Heart left ventricle (tissue), 16 donors: ENCODE measurements around the gene ATP6V0E2. TPM values are rescaled to one million over a fixed set of nuclear protein-coding genes. Genes with fewer than 3 reads are reported as not detected.

ENCODE experiments used
- ATAC-seq, 4 donors: fragments of 200-7000 bp; cut with Tn5 transposase; one replicate each; pipeline ENCODE4 v1.9.1; 2020 to 2022; ENCODE audit warnings: moderate library complexity in 4 of 4, mild to moderate bottlenecking in 3 of 4, moderate number of reproducible peaks in 1 of 4
- DNase-seq, 5 donors: peaks; one replicate each; pipeline ENCODE4 v3.0.0-alpha.2; 2020
- H3K27ac ChIP-seq, 12 donors: fragments of 200-600 bp; sonication (generic) in 4 of 12; one replicate each; pipeline versions ENCODE4 v1.5.0 to v1.8.0; 2016 to 2022; ENCODE audit warnings: mild to moderate bottlenecking in 2 of 12
- H3K27me3 ChIP-seq, 9 donors: fragments of 200-600 bp; sonication (generic) in 2 of 9; one replicate each; pipeline versions ENCODE4 v1.5.1 to v1.8.0; 2016 to 2022; ENCODE audit warnings: mild to moderate bottlenecking in 3 of 9
- H3K36me3 ChIP-seq, 9 donors: fragments of 200-600 bp; sonication (generic) in 2 of 9; one replicate each; pipeline versions ENCODE4 v1.5.0 to v1.8.0; 2018 to 2022; ENCODE audit warnings: mild to moderate bottlenecking in 2 of 9
- H3K4me1 ChIP-seq, 12 donors: fragments of 200-600 bp; sonication (generic) in 4 of 12; one replicate each; pipeline versions ENCODE4 v1.5.0 to v1.8.0; 2016 to 2022; ENCODE audit warnings: mild to moderate bottlenecking in 3 of 12
- H3K4me3 ChIP-seq, 12 donors: fragments of 200-600 bp; sonication (generic) in 4 of 12; one replicate each; pipeline versions ENCODE4 v1.5.0 to v1.8.0; 2017 to 2022; ENCODE audit warnings: mild to moderate bottlenecking in 9 of 12, moderate library complexity in 4 of 12
- H3K9me3 ChIP-seq, 12 donors: fragments of 200-600 bp; sonication (generic) in 4 of 12; one replicate each; pipeline versions ENCODE4 v1.5.0 to v1.8.0; 2016 to 2022; ENCODE audit warnings: mild to moderate bottlenecking in 1 of 12
- CTCF ChIP-seq, 12 donors: fragments of 200-600 bp; sonication (generic) in 4 of 12; IDR thresholded peaks; one replicate each; pipeline versions ENCODE4 v1.5.0 to v1.8.0; 2018 to 2022; ENCODE audit warnings: antibody characterized with exemption in 12 of 12, mild to moderate bottlenecking in 5 of 12
- POLR2A ChIP-seq, 2 donors: fragments of 450-650 bp; IDR thresholded peaks; one replicate each; pipeline ENCODE4 v1.6.1; 2017; ENCODE audit warnings: antibody characterized with exemption in 2 of 2, mild to moderate bottlenecking in 2 of 2, moderate library complexity in 2 of 2
- WGBS, 4 donors: extraction: QIAGEN DNeasy Blood & Tissue Kit in 2 of 4; methylation state at CpG; one replicate each; pipeline versions ENCODE4 v1.1.5 to v1.1.7; 2013 to 2018; 5-methylcytosine and 5-hydroxymethylcytosine counted together
- intact Hi-C, 10 donors: fragments of 100-400 bp; cut with DNase I; formaldehyde crosslinking; loops; one replicate each; pipeline versions ENCODE4 v1.11.1 to v1.14.2; 2022
- polyA plus RNA-seq, 2 donors: library from polyadenylated mRNA; stranded (reverse); fragments of 200-250 nt; gene quantifications; one replicate each; pipeline ENCODE4 v1.2.3, GENCODE V29; 2013
- total RNA-seq, 9 donors: library from RNA; depleted of rRNA in 2 of 9; stranded (reverse); fragments of >200 nt in 2 of 9; fragmentation: NEBNext Ultra II Directional in 3 of 9; extraction: Animal tissue kit (Norgen Biotek cat#: 25700) in 3 of 9; gene quantifications; one replicate each; pipeline versions ENCODE4 v1.1.0 to v1.2.4, GENCODE V29; 2016 to 2023
- donor health status: ischemic (EF 13 %, LVEDD 7.1; RV severe dilation, severe dysfunction).
- donor health status: healthy with polysubstance abuse.
- donor health status: DM: no; HTN: yes; CAD: no.
- donor health status: DM: no; HTN: no; CAD: no.
- donor health status: ischemic (EF 25% LVEDD 6.9; RV normal size, moderate dysfunction).
- donor health status: ischemic (EF 25% LVEDD 5.7; RV mildly dilated, moderate dysfunction).
- donor health status: healthy.
- donor health status: DM: yes; HTN: yes; CAD: no.
- donor health status: ischemic (EF 35%, LVEDD 5.7; RV mildly dilated, moderate dysfunction).
- donor health status: nonischemic (EF 11% LVEDD 7.7; RV severe dilation, severe dysfunction).
- donor health status: DM: yes; HTN: yes; CAD: no.
- donor health status: PGD.
- donor health status: ischemic (EF 29% LVEDD 5.4; RV normal size, mild dysfunction).
- donor health status: nonischemic (EF 23%, LVEDD 6.1; RV moderate dilation, normal function).

The ATP6V0E2 gene
- total and polyA plus RNA-seq, 11 donors, result 39.0 to 137 (median 92.2) TPM

- H3K27me3 ChIP-seq, result no peaks in the 10 kb centered on the region
Measured at GRCh38 chr7:149825567-149826343, 48.0 kb upstream of the ATP6V0E2 start.

GRCh38 chr7:149826344-149827088 is 47.3 kb upstream of the ATP6V0E2 start:
- no peak for TF ChIP-seq CTCF (IDR thresholded peaks at IDR 0.05)
- TF ChIP-seq POLR2A (IDR thresholded peaks at IDR 0.05), result no peak
- Histone ChIP-seq H3K4me1 (no peaks in the 10 kb centered on the region), H3K36me3 (no peaks in the 10 kb centered on the region), H3K4me3 (no peak overlapping the region), H3K27ac (no peak overlapping the region), H3K27me3 (no peaks in the 10 kb centered on the region), H3K9me3 (no peaks in the 10 kb centered on the region)
- ATAC-seq (no peak), DNase-seq (peak in 2 of 5 donors; percentile 13 to 15)
- WGBS, 4 donors, result 72 to 90% (median 83%) methylated on average over 3 to 12 of the region's 12 CpGs
- intact Hi-C loops, result no loop called here

More at GRCh38 chr7:149825567-149826343, 48.0 kb upstream of the ATP6V0E2 start:
- intact Hi-C loops, result no loop called here
- Histone ChIP-seq H3K4me3 (no peak overlapping the region), H3K27ac (no peak overlapping the region), H3K9me3 (no peaks in the 10 kb centered on the region), H3K36me3 (no peaks in the 10 kb centered on the region), H3K4me1 (no peaks in the 10 kb centered on the region)
- ATAC-seq, result no peak
- no peak for TF ChIP-seq POLR2A (IDR thresholded peaks at IDR 0.05)
- no peak for TF ChIP-seq CTCF (IDR thresholded peaks at IDR 0.05)
- peak in 2 of 5 donors; percentile 23 to 62 for DNase-seq
- 88 to 91% (median 89%) methylated on average over 12 to 19 of the region's 19 CpGs for WGBS, 4 donors

DNA sequence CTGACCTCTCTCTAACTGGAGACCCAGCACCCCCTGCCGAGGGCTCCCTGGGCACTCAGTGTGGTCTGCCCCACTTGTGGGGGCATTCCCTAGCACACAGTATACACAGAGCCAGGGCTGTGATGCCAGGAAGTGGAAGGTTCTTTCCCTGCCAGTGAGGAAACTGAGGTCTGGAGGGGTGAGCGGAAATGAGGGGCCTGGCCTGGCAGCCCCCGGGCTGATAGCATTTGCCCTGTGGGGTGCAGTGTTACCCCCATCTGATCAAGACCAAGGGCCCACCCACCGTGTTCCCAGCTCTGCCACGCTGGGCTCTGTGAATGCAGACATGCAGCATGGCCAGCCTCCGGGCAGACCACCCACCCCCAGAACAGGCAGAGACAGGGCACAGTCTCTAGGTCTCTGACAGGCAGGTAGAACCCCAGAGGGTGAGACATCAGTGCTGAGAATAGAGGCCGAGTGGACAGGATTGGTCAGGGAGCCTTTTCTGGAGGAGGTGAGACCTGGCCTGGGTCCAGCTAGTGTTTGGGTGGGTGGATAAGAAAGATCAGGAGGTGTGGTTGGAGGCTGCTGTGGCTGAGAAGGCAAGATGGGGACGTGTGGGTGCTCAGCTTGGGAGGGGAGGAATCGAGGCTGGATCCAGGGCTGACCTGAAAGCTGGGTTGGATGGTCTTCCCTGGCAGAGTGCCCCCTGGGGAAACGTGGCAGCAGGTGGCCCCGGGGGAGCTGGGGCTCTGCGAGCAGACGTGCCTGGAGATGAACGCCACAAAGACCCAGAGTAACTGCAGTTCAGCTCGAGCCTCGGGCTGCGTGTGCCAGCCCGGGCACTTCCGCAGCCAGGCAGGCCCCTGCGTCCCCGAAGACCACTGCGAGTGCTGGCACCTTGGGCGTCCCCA is 46.4 kb upstream of the ATP6V0E2 start:
- Histone ChIP-seq H3K27me3 (peaks cover 0 to 3% (median 0%) of the 10 kb centered on the region in 9 donors), H3K4me3 (no peak overlapping the region), H3K36me3 (no peaks in the 10 kb centered on the region), H3K27ac (no peak overlapping the region), H3K9me3 (no peaks in the 10 kb centered on the region), H3K4me1 (no peaks in the 10 kb centered on the region)
- DNase-seq, result peak in 2 of 5 donors; percentile 17 to 62
- ATAC-seq, result no peak
- TF ChIP-seq POLR2A (IDR thresholded peaks at IDR 0.05), result no peak
- no peak for TF ChIP-seq CTCF (IDR thresholded peaks at IDR 0.05)
- 72 to 86% (median 84%) methylated on average over 15 to 23 of the region's 23 CpGs for WGBS, 4 donors
- intact Hi-C loops, result no loop called here
